SK-N-SH treated with all-trans-retinoic acid at 6 μM for 48 hours (cell line): ENCODE data around the gene CACNA1D.

Experiments
- BACH2 ChIP-seq: fragments of 250-450 bp; sonication (Bioruptor Pico); IDR thresholded peaks from 2 replicates; pipeline ENCODE4 v1.9.0; 2021; ENCODE audit warnings: mild to moderate bottlenecking, borderline replicate concordance
- CSRNP3 ChIP-seq: fragments of 250-450 bp; sonication (Bioruptor Pico); IDR thresholded peaks from 2 replicates; pipeline ENCODE4 v1.5.1; 2021; ENCODE audit warnings: mild to moderate bottlenecking, moderate library complexity
- ESRRG ChIP-seq: fragments of 250-450 bp; sonication (Bioruptor Pico); IDR thresholded peaks from 2 replicates; pipeline ENCODE4 v1.6.1; 2021; ENCODE audit warnings: mild to moderate bottlenecking
- ISL1 ChIP-seq: fragments of 250-450 bp; sonication (Bioruptor Pico); IDR thresholded peaks from 2 replicates; pipeline ENCODE4 v2.1.2; 2022; ENCODE audit warnings: mild to moderate bottlenecking, moderate library complexity
- POU6F1 ChIP-seq: fragments of 250-450 bp; sonication (Bioruptor Pico); IDR thresholded peaks from 2 replicates; pipeline ENCODE4 v1.8.0; 2021; ENCODE audit warnings: low read depth, mild to moderate bottlenecking, moderate library complexity, borderline replicate concordance
- PPARA ChIP-seq: fragments of 250-450 bp; sonication (Bioruptor Pico); IDR thresholded peaks from 2 replicates; pipeline ENCODE4 v1.5.0; 2020; ENCODE audit warnings: mild to moderate bottlenecking, borderline replicate concordance
- RARB ChIP-seq: fragments of 250-450 bp; sonication (Bioruptor Pico); IDR thresholded peaks from 2 replicates; pipeline ENCODE4 v1.8.0; 2021; ENCODE audit warnings: mild to moderate bottlenecking, moderate library complexity
- ZC3H10 ChIP-seq: fragments of 250-450 bp; sonication (Bioruptor Pico); IDR thresholded peaks from 2 replicates; pipeline ENCODE4 v1.5.1; 2021; ENCODE audit warnings: mild to moderate bottlenecking, moderate library complexity
- ZFP3 ChIP-seq: fragments of 250-450 bp; sonication (Bioruptor Pico); IDR thresholded peaks from 2 replicates; pipeline ENCODE4 v1.5.0; 2020; ENCODE audit warnings: mild to moderate bottlenecking, moderate library complexity
- ZNF70 ChIP-seq: fragments of 450-650 bp; formaldehyde crosslinking; IDR thresholded peaks from 2 replicates; pipeline ENCODE4 v1.5.0; 2020; ENCODE audit warnings: mild to moderate bottlenecking, moderate library complexity
- ZNF8 ChIP-seq: fragments of 450-650 bp; formaldehyde crosslinking; IDR thresholded peaks from 2 replicates; pipeline ENCODE4 v1.5.0; 2020; ENCODE audit warnings: mild to moderate bottlenecking, moderate library complexity
- TF ChIP-seq, protein P1 (sequence below): fragments of 250-450 bp; sonication (Bioruptor Pico); IDR thresholded peaks from 2 replicates; pipeline ENCODE4 v1.5.1; 2020; ENCODE audit warnings: low read depth, mild to moderate bottlenecking, moderate library complexity
- TF ChIP-seq, protein P2 (sequence below): fragments of 250-450 bp; sonication (Bioruptor Pico); IDR thresholded peaks from 2 replicates; pipeline ENCODE4 v1.8.0; 2020; ENCODE audit warnings: mild to moderate bottlenecking, moderate library complexity, borderline replicate concordance

- TF ChIP-seq POU6F1 (CRISPR knock-in tag) (no peak), ZNF8 (no peak), BACH2 (no peak), ESRRG (CRISPR knock-in tag) (no peak), ZNF70 (CRISPR knock-in tag) (no peak), CSRNP3 (no peak), PPARA (CRISPR knock-in tag) (no peak), RARB (CRISPR knock-in tag) (no peak), ZFP3 (CRISPR knock-in tag) (no peak), ISL1 (CRISPR knock-in tag) (no peak), ZC3H10 (no peak)
- TF ChIP-seq, protein P1, sequence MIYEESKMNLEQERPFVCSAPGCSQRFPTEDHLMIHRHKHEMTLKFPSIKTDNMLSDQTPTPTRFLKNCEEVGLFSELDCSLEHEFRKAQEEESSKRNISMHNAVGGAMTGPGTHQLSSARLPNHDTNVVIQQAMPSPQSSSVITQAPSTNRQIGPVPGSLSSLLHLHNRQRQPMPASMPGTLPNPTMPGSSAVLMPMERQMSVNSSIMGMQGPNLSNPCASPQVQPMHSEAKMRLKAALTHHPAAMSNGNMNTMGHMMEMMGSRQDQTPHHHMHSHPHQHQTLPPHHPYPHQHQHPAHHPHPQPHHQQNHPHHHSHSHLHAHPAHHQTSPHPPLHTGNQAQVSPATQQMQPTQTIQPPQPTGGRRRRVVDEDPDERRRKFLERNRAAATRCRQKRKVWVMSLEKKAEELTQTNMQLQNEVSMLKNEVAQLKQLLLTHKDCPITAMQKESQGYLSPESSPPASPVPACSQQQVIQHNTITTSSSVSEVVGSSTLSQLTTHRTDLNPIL: no peak
- TF ChIP-seq, protein P2, sequence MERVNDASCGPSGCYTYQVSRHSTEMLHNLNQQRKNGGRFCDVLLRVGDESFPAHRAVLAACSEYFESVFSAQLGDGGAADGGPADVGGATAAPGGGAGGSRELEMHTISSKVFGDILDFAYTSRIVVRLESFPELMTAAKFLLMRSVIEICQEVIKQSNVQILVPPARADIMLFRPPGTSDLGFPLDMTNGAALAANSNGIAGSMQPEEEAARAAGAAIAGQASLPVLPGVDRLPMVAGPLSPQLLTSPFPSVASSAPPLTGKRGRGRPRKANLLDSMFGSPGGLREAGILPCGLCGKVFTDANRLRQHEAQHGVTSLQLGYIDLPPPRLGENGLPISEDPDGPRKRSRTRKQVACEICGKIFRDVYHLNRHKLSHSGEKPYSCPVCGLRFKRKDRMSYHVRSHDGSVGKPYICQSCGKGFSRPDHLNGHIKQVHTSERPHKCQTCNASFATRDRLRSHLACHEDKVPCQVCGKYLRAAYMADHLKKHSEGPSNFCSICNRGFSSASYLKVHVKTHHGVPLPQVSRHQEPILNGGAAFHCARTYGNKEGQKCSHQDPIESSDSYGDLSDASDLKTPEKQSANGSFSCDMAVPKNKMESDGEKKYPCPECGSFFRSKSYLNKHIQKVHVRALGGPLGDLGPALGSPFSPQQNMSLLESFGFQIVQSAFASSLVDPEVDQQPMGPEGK: no peak
Measured at GRCh38 chr3:53849916-53850315, 355.5 kb downstream of the CACNA1D start.
